ENCODE measurements around the gene SLIT1.

Gene SLIT1

DNA sequence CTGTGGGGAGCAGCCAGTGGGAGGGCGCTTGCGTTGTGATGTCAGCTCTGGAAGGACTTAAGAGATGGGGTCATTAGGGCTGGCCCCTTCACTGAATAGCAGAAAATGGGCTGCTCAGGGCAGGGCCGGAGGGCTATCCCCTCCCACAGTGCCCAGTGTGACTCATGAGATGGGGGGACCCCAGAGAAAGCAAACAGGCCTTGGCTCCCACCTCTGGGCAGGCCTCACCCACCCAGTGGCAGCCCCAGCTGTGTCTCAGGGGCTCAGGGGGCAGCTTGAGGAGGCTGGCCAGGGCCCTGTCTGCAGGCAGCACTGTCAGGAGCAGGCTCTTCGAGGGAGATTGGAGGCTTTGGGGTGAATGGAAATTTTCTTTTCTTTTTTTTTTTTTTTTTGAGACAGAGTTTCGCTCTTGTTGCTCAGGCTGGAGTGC is 168.3 kb downstream of the SLIT1 start:
- no peak for DNase-seq

DNA sequence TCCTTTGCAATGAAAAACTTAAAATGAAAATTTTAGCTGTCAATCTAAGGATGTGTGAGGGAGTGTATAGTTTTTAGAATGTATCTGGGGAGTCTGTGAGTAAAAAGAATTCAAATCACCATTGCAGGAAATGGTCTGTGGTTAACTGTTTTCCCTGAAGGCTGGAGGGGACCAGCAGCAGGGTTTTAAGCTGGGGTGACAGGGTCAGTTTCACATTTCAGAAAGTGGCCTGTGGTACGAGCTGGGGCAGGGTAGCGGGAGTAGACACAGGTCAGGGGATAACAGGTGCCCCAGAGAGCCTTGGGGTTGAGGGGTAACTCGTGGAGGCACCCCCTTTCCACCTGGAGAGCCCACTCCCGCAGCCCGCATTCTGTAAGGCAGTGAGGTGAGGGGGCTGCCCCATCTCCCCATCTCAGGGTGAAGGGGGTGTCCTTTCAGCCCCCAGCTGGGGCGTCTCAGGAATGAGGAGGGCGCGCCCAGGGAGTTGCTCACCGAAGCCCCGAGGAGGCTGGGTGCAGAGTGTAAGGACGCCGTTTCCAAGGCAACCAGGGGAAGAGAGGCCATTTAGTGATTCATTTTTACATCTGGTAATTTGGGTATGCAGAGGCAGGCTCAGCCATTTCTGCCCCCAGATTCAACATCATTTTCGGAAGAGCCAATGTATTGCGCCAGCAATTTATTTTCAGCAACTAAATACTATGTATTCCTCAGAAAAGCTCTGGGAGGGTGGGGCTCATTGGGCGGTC is 168.9 kb downstream of the SLIT1 start:
- DNase-seq, result no peak

DNA sequence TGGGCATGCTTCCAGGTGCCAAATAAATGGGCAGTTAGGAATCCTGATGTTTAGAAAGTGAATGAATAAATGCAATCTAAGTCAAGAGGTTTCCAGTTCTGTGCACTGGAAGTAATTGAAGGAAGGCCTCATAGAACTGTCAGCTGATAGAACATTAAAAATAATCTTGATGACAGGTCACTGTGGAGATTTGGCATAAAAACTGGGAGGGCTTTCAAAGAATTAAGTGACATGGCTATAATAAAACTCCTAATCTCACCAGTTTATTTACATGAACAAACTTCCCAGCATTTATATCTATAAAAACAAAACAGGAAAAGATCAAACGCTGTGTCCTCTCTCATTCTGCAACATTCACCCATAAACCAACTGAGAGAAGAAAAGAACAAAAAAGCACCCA is 170.5 kb downstream of the SLIT1 start:
- no peak for DNase-seq

DNA sequence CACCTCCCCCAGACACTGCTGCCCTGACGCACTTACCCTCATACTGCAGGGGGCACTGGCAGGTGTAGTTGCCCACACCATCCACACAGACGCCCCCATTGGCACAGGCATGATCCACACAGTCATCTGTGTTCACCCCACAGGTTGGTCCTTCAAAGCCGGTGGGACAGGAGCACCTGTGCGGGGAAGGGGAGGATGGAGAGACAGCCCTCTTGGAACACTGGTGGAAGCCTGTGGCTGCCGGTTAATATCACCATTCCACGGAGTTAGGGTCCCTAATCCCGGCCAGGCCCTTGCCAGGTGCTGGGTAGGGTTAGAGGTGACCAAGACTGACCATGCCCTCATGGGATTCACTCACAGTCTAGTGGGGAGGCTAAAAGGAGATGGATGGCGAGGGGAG is 171.8 kb downstream of the SLIT1 start:
- no peak for DNase-seq

DNA sequence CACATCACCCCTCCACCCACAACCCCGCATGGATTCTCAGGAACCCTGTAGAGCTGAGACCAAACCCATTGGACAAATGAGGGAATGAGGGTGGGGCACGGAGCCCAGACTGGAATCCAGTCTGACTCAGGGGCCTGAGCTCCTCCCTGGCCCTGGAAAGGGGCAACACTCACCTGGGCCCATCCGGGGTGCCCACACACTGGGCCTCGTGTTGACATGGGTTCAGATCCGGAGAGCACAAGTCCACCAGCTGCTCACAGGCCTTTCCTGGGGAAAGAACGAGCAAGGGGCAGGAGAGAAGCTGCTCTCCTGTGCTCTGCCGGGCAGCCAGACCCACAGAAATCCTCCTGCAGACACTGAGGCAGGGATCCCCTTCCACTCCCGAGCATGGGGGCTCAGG is 172.2 kb downstream of the SLIT1 start:
- DNase-seq, result no peak

DNA sequence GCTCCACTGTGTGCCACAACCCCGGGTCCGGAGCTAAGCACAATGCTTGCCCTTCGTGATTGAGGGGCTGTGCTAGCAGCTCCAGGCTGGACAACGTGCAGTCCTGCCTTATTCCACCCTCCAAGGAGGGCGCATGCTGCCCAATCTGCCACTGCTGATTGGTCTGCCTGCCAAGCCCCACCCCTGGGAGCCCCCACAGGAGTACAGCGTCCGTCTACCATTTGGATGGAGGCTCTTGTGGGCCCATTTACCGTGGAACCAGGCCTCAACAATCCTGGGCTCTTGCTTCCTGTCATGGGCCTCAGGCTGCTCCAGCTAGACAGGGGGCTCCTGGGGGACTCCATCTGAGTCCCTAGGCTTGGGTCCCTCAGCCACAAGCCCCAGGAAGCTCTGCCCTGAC is 173.3 kb downstream of the SLIT1 start:
- DNase-seq, result no peak

DNA sequence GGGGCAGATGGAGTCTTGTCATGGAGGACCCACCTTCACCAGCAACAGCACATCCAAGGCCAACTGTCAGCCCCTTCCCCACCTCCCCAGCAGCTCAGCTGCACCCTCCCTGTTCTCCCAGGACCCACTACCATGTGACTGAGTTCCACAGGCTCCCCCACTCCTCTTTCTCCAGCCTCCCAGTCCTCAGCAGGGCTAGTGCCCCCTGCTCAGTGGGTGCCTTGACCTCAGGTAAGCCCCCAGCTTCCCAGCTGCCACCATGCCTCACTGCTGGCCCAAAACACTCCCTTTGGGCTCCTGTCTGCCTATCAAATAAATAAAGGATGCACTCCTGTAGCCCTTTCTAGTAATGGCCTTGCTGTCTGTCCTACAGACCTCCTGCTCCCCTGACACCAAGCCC is 174.4 kb downstream of the SLIT1 start:
- no peak for DNase-seq

DNA sequence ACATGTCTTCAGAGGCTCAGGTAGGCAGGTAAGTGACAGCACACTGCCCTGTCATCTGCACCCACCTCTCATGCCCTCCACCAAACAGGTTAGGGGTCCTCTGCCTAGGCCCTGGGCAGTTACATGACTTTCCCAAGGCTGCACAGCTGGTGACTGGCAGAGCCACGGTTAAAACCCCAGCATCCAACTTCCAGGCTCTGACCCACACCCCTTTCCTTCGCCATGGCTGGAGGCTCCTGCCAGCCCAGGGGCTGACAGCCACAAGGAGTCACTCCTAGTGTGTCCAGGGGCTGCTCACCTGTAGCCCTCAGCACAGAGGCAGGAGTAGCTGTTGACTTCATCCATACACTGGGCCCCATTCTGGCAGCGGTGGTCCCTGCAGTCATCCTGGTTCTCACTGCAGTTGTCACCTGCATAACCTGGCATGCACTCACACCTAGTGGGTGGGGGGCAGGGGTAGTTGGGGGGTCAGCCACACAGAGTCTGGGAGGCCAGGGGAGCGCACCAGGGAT is 175.0 kb downstream of the SLIT1 start:
- DNase-seq, result no peak

DNA sequence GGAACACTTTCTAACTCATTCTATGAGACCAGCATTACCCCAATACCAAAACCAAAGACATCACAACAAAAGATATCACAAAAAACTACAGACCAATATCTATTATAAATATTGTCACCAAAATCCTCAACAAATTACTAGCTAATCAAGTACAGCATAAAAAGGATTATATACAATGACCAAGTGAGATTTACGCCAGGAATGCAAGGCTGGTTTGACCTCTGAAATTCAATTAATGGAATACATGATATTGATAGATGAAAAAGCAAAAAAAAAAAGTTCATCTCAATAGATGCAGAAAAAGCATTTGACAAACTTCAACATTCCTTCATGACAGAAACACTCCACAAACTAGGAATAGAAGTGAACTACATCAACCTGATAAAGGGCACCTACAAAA is 178.3 kb downstream of the SLIT1 start:
- DNase-seq, result no peak

DNA sequence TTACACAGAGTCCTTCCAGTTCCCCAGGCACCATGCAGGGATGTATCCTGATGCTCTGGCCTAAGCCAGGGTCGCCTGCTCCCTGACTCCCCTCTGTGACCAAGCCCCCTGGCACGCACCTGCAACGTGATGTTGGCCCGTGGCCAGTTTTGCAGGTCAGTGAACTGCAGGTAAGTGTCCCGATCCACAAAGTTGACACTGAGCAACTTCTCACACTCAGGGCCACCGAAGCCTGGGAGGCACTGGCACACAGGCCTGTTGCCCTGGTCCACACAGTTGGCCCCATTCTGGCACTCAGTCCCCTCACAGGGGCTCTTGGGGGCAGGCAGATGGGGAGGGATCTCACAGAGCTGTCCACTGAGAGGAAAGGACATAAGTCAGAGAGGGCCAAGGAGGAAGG is 179.4 kb downstream of the SLIT1 start:
- DNase-seq, result no peak

DNA sequence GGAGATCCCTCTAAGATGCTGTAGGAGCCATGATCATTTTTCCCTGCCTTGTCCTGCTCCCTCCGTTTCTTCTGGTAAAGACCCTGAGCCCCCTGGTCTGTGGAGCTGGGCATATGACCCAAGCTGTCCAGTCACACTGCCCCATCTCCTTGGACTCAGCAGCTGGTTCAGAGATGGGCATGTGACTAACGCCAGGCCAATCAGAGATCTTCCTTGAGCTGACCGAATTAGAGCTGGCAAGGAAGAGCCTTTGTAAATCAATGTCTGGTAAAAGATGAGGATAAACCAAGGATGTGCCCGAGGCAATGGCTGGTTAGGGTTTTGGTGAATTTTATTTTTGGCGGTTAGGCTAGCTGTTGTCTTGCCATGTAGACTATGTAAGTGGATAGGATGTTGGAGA is 180.4 kb downstream of the SLIT1 start:
- no peak for DNase-seq

DNA sequence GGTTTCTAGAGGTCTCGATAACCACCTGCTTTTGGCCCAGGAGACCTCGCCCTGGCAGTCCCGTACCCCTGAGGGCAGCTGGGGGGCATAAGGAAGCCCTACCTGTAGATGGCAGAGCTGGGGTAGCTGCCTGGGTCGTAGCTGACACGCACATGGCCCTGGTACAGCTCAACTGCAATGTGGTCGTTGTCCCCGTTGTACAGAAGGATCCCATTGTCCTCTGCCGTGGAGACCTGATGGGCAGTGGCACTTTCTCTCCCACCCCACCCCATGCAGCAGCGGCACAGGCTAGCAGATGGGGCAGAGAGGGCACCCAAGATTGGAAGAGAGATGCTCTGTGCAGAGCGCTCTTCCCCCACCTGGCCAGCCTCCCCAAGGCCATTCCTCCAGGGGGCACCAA is 181.2 kb downstream of the SLIT1 start:
- DNase-seq, result no peak

DNA sequence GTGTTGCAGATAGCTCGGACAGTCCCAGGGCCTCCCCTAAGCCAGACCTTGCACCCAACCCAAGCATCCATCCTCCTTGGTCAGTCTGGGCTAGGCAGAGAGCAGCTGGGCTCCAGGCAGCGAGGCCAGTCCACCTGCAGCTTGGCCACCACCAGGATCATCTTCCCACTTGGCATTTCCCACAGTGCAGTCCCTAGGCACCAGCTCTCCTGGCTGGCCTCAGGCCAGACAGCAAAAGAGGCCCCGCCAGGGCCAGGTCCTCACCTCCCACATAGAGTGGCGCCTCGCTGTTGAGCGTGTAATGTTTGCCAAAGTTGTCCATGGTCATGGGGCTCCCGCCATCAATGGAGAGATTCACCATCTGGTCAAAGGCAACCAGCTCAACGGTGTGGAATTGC is 182.0 kb downstream of the SLIT1 start:
- no peak for DNase-seq

DNA sequence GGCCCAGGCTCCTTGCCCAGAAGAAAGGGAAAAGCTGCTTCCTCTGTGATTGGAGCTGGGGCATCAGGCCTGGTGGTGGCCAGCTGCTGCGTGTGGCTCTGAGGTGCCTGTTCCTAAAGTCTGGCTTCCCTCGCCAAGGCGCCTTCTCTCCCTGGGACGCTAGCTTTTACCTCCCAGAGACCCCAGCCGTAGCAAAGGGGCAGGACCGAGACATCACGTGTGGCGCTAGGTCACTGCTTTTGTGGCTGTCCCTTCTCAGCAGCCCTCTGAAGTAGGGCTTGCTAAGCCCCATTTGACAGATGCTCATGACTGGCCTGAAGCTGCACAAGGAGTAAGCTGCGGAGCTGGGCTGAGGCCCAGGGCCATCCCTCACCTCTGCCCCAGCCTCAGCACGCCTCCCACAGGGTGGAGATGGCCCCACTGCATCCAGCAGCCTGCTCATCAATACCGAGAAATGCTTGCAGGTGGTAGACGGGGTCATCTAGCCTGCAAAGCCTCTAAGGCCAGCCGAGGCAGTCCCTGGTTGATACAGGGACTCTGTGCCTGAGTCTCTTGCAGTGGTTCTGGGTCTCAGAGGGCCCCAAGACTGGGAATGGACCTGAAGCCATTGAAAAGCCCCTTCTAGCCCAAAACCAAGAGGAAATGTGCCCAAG is 182.5 kb downstream of the SLIT1 start:
- no peak for DNase-seq

DNA sequence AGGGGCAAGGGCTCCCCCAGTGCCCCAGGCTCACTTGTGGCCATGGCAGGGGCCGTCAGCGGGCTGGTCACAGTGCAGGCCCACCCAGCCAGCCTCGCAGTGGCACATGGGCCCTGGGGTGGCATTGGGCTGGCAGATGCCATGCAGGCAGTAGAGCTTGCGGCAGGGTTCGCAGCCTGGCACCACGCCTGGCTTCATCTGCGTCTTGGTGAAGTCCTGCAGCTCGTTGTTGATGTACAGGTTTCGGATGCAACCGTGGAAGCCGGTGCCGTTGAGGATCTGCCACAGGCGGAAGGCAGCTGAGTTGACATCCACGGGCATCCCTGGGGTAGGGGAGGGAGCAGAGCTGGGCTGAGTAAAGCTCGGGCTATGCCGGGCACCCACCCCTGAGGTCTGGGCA is 183.1 kb downstream of the SLIT1 start:
- DNase-seq, result no peak

DNA sequence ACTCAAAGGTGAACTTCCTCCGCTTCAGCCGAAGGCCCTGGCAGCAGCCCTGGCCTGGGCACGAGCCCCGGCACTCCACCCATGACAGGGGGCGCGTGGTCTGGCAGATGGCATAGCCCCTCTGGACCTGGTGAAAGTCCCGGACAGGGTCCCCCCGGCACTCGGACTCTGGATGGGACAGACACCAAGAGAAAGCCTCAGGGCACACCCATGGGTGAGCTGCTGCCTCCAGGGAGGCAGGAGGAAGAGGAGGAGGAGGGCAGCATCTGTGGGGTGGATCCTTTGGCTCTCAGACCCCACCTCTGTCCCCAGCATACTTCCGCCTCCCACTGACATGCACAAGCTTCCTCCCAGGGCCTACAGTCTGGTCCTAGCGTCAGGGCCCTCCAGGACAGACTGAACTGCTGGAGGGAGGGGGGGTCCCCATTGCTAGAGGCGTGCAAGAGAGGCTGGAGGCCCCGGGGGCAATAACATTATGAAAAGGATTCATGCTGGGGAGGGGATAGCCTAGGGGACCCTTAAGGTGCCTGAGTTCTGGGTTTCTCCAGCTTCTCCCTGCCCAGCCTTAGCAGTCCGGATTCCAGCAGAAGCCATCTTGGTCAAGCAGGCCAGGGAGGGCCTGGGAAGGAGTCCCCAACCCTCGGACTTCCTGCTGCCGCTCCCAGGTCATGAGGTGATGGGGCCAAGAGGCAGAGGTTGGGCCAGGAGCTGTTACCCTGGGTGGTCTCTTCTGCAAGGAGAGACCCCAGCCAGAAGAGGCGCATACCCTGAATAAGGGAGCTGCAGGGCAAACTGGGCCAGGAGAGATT is 184.4 kb downstream of the SLIT1 start:
- no peak for DNase-seq

DNA sequence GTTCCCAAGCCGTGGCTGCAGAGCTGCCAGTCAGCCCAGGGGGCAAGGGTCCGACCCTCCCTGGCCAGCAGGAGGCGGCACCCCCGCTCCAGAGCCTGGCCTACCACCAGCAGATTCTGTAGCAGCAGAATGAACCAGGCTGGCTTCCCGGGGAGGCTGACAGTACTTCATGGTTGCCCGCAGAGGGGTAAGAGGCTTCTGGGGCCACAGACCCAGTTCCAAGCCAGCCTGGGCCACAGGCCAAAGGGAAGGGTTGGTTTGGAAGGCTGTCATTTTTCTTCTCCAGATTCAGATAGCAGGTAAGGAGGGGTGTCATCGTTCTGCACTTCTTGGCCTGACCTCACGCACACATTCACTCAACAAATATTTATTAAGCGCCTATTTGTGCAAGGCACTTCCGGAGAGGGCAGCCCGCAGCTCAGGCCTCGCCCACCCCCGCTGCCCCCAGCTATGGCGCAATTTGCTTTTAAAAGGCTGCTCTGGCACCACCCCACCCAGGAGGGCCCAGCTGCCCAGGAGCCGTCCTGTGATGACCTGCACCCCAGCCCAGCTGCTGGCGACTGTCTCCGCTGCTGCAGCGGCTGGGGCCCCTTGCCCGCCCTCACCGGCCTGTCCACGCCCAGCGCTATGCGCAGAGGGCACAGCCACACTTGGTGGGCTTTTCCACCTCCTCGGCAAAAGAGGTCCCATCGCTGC is 185.1 kb downstream of the SLIT1 start:
- DNase-seq, result no peak

DNA sequence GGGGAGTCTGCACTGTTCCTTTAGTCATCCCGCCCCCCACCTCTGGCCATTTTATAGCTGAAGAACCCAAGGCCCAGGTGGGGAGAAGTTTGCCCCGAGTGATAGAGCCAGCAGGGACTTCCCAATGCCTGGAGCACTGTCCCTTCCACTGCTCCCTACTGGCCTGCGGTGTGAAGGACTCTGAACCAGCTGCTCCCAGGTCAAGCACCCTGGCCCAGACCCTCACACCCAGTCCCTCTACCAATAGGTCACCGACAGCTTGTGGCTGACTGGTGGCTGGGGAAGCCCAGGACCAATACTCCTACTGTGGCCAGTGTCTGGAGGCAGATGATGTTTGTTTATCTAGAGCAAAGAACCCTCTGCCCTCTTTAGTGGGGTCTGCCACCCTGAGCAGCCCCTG is 185.8 kb downstream of the SLIT1 start:
- no peak for DNase-seq

DNA sequence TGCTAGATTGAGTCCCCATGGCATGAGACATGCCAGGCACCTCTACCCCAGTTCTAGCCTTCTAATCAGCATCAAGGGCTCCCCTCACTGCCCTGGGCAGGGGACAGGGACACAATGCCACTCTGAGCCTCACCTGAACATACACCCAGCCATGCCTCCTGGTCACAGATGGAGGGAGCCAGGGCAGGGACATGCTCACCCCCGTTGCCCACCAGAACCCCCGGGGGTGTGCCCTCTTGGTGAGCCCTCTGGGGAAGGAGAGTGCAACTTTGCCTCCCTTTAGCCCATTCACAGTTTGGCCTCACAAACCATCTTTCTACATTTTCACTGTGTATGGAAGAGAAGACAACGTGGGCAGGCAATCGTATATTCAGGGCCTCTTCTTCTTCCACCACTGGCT is 186.4 kb downstream of the SLIT1 start:
- DNase-seq, result no peak

DNA sequence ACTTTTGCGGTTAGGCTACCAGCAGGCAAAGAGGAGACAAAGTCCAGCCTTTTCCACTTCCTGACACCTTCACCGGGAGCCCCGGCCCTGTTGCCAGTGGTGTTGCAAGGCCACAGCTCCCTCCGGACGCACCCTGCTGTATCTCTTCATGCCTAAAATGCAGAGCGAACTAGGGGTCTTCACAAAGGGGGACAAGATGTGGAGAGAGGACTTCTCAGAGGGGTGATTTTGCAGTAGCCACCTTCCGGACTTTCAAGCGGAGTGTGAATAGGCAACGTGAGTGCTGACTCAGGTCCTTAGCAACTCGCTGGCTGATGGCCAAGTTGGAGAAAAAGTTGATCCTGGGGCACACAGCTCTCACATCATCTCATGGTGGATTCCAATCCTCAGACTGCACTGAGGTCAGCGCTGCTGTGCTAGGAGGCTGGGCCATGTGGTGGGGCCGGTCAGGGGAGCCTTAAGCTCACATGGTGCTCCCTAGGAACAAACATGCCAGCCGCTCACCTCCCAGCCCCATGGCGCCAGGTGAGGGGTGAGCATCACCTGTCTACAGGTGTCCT is 187.3 kb downstream of the SLIT1 start:
- no peak for DNase-seq

DNA sequence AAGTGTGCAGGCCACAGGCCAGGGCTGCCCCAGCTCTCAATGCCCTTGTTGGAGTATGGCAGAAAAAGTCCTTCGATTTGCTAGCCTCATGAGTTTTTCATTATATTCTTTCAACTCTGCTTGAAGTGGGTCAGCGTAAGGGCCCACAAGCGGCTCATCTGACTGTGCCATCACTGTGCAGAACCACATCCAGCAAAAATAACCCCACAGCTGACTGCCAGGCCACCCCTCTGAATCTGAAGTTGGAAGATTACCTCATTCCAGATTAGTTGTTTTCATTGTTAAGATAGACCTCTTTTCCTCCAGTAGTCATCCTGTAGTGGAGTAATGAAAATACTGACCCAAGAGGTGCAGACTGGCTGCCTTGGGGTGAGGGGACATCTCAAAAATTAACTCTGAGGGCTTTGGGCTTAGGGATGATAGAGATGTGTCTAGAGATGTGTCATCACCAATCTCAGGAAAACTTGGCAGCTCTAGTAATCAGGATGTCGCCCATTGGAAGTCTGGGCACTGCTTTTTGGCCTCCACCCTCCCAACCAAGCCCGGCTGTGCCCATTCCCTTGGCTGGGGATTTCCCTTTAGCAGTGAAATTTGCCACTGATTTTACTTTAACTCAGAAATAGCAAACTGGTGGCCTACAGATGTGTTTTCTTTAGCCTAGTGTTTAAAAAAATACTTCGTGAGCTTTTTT is 189.3 kb downstream of the SLIT1 start:
- DNase-seq, result no peak

DNA sequence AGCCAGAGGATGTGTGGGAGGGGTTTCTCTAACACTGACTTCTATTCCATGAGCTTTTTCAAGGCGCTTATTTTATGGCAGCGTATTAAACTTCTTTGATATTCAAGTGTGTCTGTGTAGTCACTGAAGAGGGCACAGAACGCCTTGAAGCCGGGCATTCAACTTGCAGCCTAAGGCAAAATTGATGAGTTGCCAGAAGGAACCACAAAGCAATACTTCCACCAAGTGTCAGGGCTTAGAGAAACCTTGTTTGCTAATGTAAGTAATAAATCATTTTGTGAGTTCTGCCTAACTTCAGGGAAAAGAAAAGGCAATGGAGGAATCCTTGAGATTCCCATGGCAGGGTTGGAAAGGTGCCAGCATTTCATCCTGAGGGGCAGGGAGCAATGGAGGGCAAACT is 189.9 kb downstream of the SLIT1 start:
- no peak for DNase-seq
